B cell (primary cell): ENCODE results near the gene PXMP2. TPM values are rescaled to one million over a fixed set of nuclear protein-coding genes. Genes with fewer than 3 reads are reported as not detected.

Experiments
- ATAC-seq: fragments of 200-7000 bp; cut with Tn5 transposase; one replicate; pipeline ENCODE4 v1.10.0; 2021; ENCODE audit warnings: low read depth, mild to moderate bottlenecking, moderate number of reproducible peaks, moderate library complexity
- CTCF ChIA-PET: fragments of 350-600 bp; sonication (Branson Sonifier 250); formaldehyde crosslinking; loops from one replicate; lab custom pipeline; 2021; ENCODE audit warnings: antibody characterized with exemption, inconsistent platforms; lab: Charles Lee
- POLR2A ChIA-PET: fragments of 350-600 bp; sonication (Branson Sonifier 250); formaldehyde crosslinking; loops from one replicate; lab custom pipeline; 2021; ENCODE audit warnings: antibody characterized with exemption; lab: Charles Lee
- DNase-seq: peaks from one replicate; pipeline ENCODE4 v3.0.0; 2013
- H2AFZ ChIP-seq: 2 replicates; pipeline ENCODE4 v1.6.1; 2012; ENCODE audit warnings: mild to moderate bottlenecking, low read depth, low read length; ENCODE audit not compliant: insufficient read depth, poor library complexity, severe bottlenecking
- H3K27ac ChIP-seq, 2 donors: 1 replicate in 1 of 2; 2 replicates in 1 of 2; pipeline ENCODE4 v1.5.1; 2012 to 2013; ENCODE audit warnings: low read length in 2 of 2, mild to moderate bottlenecking in 2 of 2, moderate library complexity in 1 of 2
- H3K27me3 ChIP-seq, 4 experiments: fragments of 200-600 bp in 1 of 4; sonication (generic) in 1 of 4; replicated peaks in 1 of 4; 1 replicate in 2 of 4; 2 replicates in 2 of 4; pipeline versions ENCODE4 v1.6.1 to v1.7.0; 2013 to 2016; ENCODE audit warnings: low read length in 3 of 4, mild to moderate bottlenecking in 2 of 4, mixed read lengths in 1 of 4, moderate library complexity in 1 of 4; ENCODE audit not compliant: insufficient read depth in 4 of 4, control insufficient read depth in 3 of 4; ENCODE audit errors: control extremely low read depth in 1 of 4
- H3K36me3 ChIP-seq, 2 experiments: replicated peaks in 1 of 2; 1 replicate in 1 of 2; 2 replicates in 1 of 2; pipeline versions ENCODE4 v1.6.1 to v1.7.1; 2013; ENCODE audit warnings: low read length in 1 of 2; ENCODE audit not compliant: insufficient read depth in 2 of 2, control insufficient read depth in 1 of 2; ENCODE audit errors: control extremely low read depth in 1 of 2, extremely low read depth in 1 of 2
- H3K4me1 ChIP-seq, 2 donors: fragments of 200-600 bp in 1 of 2; sonication (generic) in 1 of 2; 1 replicate in 1 of 2; 2 replicates in 1 of 2; pipeline versions ENCODE4 v1.5.1 to v1.6.1; 2013 to 2017; ENCODE audit warnings: low read length in 2 of 2; ENCODE audit not compliant: control insufficient read depth in 2 of 2, insufficient read depth in 2 of 2
- H3K4me2 ChIP-seq: replicated peaks from 2 replicates; pipeline ENCODE3; 2012; ENCODE audit warnings: mild to moderate bottlenecking, low read depth, low read length; ENCODE audit not compliant: poor library complexity, severe bottlenecking
- H3K4me3 ChIP-seq, 5 experiments: fragments of 200-600 bp in 1 of 5; sonication (generic) in 1 of 5; 1 replicate in 3 of 5; 2 replicates in 2 of 5; pipeline versions ENCODE4 v1.5.1 to v1.7.0; 2011 to 2016; ENCODE audit warnings: low read length in 4 of 5, mild to moderate bottlenecking in 4 of 5, low read depth in 2 of 5, control low read depth in 1 of 5, moderate library complexity in 1 of 5; ENCODE audit not compliant: insufficient read depth in 1 of 5; ENCODE audit errors: control extremely low read depth in 1 of 5, extremely low read depth in 1 of 5
- H3K79me2 ChIP-seq: fragments of 200-600 bp; sonication (generic); one replicate; pipeline ENCODE4 v1.6.0; 2016; ENCODE audit warnings: low read length; ENCODE audit not compliant: control insufficient read depth, insufficient read depth
- H3K9ac ChIP-seq: fragments of 200-600 bp; sonication (generic); 2 replicates; pipeline ENCODE4 v1.6.1; 2017; ENCODE audit warnings: mild to moderate bottlenecking, low read length, moderate library complexity
- H3K9me3 ChIP-seq, 3 donors: one replicate each; pipeline versions ENCODE4 v1.6.1 to v1.7.1; 2013; ENCODE audit warnings: low read length in 2 of 3; ENCODE audit not compliant: control insufficient read depth in 2 of 3, insufficient read depth in 1 of 3; ENCODE audit errors: control extremely low read depth in 1 of 3
- H4K20me1 ChIP-seq: 2 replicates; pipeline ENCODE4 v1.6.0; 2012; ENCODE audit warnings: mild to moderate bottlenecking, low read length; ENCODE audit not compliant: insufficient read depth, control insufficient read depth, poor library complexity, severe bottlenecking
- H3K27ac Mint-ChIP-seq: one replicate; pipeline ENCODE4 v1.8.0; 2021; ENCODE audit warnings: mixed read lengths
- H3K27me3 Mint-ChIP-seq: one replicate; pipeline ENCODE4 v1.8.0; 2021; ENCODE audit warnings: mixed read lengths
- H3K4me1 Mint-ChIP-seq: one replicate; pipeline ENCODE4 v1.8.0; 2021; ENCODE audit warnings: mixed read lengths
- H3K4me3 Mint-ChIP-seq: one replicate; pipeline ENCODE4 v1.8.0; 2021; ENCODE audit warnings: mixed read lengths
- H3K9me3 Mint-ChIP-seq: one replicate; pipeline ENCODE4 v1.8.0; 2022; ENCODE audit warnings: mixed read lengths; ENCODE audit not compliant: insufficient read depth
- CTCF ChIP-seq: fragments of 200-600 bp; IDR thresholded peaks from one replicate; pipeline ENCODE4 v1.8.0; 2022; ENCODE audit warnings: antibody characterized with exemption, mild to moderate bottlenecking
- EZH2 ChIP-seq: IDR thresholded peaks from 2 replicates; pipeline ENCODE4 v1.6.1; 2012; ENCODE audit warnings: borderline replicate concordance, low read depth, mild to moderate bottlenecking, moderate library complexity, low read length; ENCODE audit not compliant: insufficient read depth, poor library complexity, severe bottlenecking
- WGBS: methylation state at CpG from one replicate; pipeline ENCODE4 v1.1.5; 2013; ENCODE audit warnings: missing lambda C conversion rate; ENCODE audit not compliant: insufficient coverage; 5-methylcytosine and 5-hydroxymethylcytosine counted together
- intact Hi-C: fragments of 100-400 bp; cut with micrococcal nuclease; formaldehyde crosslinking; loops from one replicate; pipeline ENCODE4 v1.10.0; 2022
- polyA plus RNA-seq: library from polyadenylated mRNA; depleted of rRNA; stranded (reverse); fragments of >200 nt; gene quantifications from 2 replicates; pipeline ENCODE4 v1.2.3, GENCODE V29; 2012
- total RNA-seq, 2 donors: library from RNA; stranded (reverse); fragments of 120-200 nt in 1 of 2; gene quantifications; 1 replicate in 1 of 2; 2 replicates in 1 of 2; pipeline versions ENCODE4 v1.2.3 to v1.2.4, GENCODE V29; 2013 to 2022

The PXMP2 gene
- total and polyA plus RNA-seq, 2 donors (not counting 1 experiment from before 2014, with no cell fraction given), result 4.3 to 10.2 TPM

GRCh38 chr12:132669166-132669879 lies 18.1 kb upstream of the PXMP2 start:
- Histone ChIP-seq H3K4me3 (no peak overlapping the region), H4K20me1 (no peaks in the 10 kb centered on the region), H3K36me3 (peaks cover 0 to 52% of the 10 kb centered on the region in 2 experiments), H3K9me3 (no peaks in the 10 kb centered on the region), H2AFZ (no peak overlapping the region), H3K27ac (no peak overlapping the region), H3K9ac (no peak overlapping the region), H3K27me3 (no peaks in the 10 kb centered on the region), H3K79me2 (no peaks in the 10 kb centered on the region), H3K4me2 (no peak overlapping the region), H3K4me1 (no peaks in the 10 kb centered on the region)
- intact Hi-C loops, result no loop called here
- TF ChIP-seq EZH2, result no peak
- no peak for TF ChIP-seq CTCF
- Mint-ChIP-seq H3K9me3 (no peaks in the 10 kb centered on the region), H3K4me1 (no peaks in the 10 kb centered on the region), H3K27ac (no peak overlapping the region), H3K27me3 (no peaks in the 10 kb centered on the region), H3K4me3 (no peak overlapping the region)
- 97% methylated on average over 13 of the region's 17 CpGs for WGBS
- DNase-seq, result no peak
- no peak for ATAC-seq
- CTCF ChIA-PET, result interaction anchor here (0.6 kb wide), 1 partner anchor 56 kb away, joined by 3 read pairs; no protein-coding TSS in a partner anchor
- POLR2A ChIA-PET, result no interaction called here

- no peaks in the 10 kb centered on the region for H3K79me2 ChIP-seq
- ChIA-PET POLR2A (no interaction called here), CTCF (no interaction called here)
- DNase-seq (no peak), ATAC-seq (no peak)
- TF ChIP-seq CTCF (no peak), EZH2 (no peak)
- H3K4me3 Mint-ChIP-seq, result no peak overlapping the region
- 84% methylated on average over 12 of the region's 16 CpGs for WGBS
- no peaks in the 10 kb centered on the region for H3K9me3 Mint-ChIP-seq
- no peaks in the 10 kb centered on the region for H3K9me3 ChIP-seq
- H3K27me3 ChIP-seq, result no peaks in the 10 kb centered on the region
- no peak overlapping the region for H3K27ac ChIP-seq
- no peaks in the 10 kb centered on the region for H4K20me1 ChIP-seq
- no peaks in the 10 kb centered on the region for H3K4me1 ChIP-seq
- peaks cover 0 to 45% of the 10 kb centered on the region in 2 experiments for H3K36me3 ChIP-seq
- H3K4me2 ChIP-seq, result no peak overlapping the region
- intact Hi-C loops, result no loop called here
- no peak overlapping the region for H3K9ac ChIP-seq
- no peak overlapping the region for H2AFZ ChIP-seq
- H3K27ac Mint-ChIP-seq, result no peak overlapping the region
- H3K4me1 Mint-ChIP-seq, result no peaks in the 10 kb centered on the region
- H3K27me3 Mint-ChIP-seq, result no peaks in the 10 kb centered on the region
- H3K4me3 ChIP-seq, result no peak overlapping the region
Measured at GRCh38 chr12:132672116-132672515, 15.3 kb upstream of the PXMP2 start.
